AG04450 (cell line): ENCODE results near the gene RPUSD1. TPM values are rescaled to one million over a fixed set of nuclear protein-coding genes. Genes with fewer than 3 reads are reported as not detected.

ENCODE experiments used
- CTCF ChIA-PET: fragments of 300-600, 350-600 bp; formaldehyde crosslinking; extraction: SDS; loops from one replicate; lab custom pipeline; 2022; ENCODE audit warnings: antibody characterized with exemption, inconsistent platforms; lab: Charles Lee
- POLR2A ChIA-PET: fragments of 350-600 bp; formaldehyde crosslinking; extraction: SDS; loops from one replicate; lab custom pipeline; 2021; ENCODE audit warnings: antibody characterized with exemption, inconsistent platforms; lab: Yijun Ruan, JAX
- DNase-seq: peaks from one replicate; pipeline ENCODE4 v3.0.0-alpha.2; 2011; ENCODE audit warnings: low read depth, low spot score
- H3K27ac ChIP-seq: one replicate; pipeline ENCODE4 v1.5.1; 2012; ENCODE audit warnings: low read depth, low read length, control low read depth
- H3K27me3 ChIP-seq: one replicate; pipeline ENCODE4 v1.6.0; 2012; ENCODE audit warnings: low read length; ENCODE audit not compliant: control insufficient read depth, insufficient read depth
- H3K4me3 ChIP-seq: 2 replicates; pipeline ENCODE4 v1.5.1; 2011; ENCODE audit warnings: mild to moderate bottlenecking, low read depth, low read length, control low read depth
- H3K9me3 ChIP-seq: 2 replicates; pipeline ENCODE4 v1.5.1; 2012; ENCODE audit warnings: low read length; ENCODE audit not compliant: control insufficient read depth, insufficient read depth
- polyA plus RNA-seq: library from polyadenylated mRNA; depleted of rRNA; stranded (reverse); fragments of >200 nt; gene quantifications from 2 replicates; pipeline ENCODE4 v1.2.3, GENCODE V29; 2011
- TF ChIP-seq, protein P1 (sequence below): IDR thresholded peaks from 2 replicates; pipeline ENCODE4 v1.5.1; 2011; ENCODE audit warnings: low read depth, low read length, control low read depth, inconsistent platforms

Gene RPUSD1
- polyA plus RNA-seq, 1 experiment: 9.2 TPM

DNA sequence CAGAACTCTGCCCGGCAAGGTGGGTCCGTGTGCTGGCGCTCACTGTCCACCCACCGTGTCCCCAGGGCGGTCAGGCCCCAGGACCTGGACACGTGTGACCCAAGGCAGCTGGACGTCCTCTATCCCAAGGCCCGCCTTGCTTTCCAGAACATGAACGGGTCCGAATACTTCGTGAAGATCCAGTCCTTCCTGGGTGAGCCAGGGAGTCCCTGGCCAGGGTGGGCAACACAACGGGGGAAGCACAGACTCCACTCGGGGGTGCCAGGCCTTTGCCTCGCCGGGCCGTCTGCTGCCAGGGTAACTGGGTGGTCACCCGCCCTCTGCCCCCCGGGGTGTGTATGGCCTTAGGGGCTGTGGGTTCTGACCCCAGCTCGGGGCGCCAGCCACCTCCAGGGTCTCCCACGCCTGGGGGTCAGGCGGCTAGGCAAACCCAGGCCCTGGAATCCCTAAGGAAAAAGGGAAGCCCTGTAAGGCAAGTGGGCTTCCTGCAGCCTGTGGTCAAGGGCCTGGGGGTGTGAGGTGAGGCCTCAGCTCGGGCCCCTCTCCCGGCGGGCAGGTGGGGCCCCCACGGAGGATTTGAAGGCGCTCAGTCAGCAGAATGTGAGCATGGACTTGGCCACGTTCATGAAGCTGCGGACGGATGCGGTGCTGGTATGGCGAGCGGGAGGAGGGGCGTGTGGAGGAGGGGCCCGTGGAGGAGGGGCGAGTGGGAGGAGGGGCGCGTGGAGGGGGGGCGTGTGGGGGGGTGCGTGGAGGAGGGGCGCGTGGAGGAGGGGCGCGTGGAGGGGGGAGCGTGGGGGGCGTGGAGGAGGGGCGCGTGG lies 21.2 kb downstream of the RPUSD1 start:
- Histone ChIP-seq H3K27me3 (no peaks in the 10 kb centered on the region), H3K9me3 (no peaks in the 10 kb centered on the region; the same call in 1 of the 2 replicates), H3K4me3 (no peak overlapping the region), H3K27ac (no peak overlapping the region)
- ChIA-PET POLR2A (no interaction called here), CTCF (no interaction called here)
- TF ChIP-seq, protein P1, sequence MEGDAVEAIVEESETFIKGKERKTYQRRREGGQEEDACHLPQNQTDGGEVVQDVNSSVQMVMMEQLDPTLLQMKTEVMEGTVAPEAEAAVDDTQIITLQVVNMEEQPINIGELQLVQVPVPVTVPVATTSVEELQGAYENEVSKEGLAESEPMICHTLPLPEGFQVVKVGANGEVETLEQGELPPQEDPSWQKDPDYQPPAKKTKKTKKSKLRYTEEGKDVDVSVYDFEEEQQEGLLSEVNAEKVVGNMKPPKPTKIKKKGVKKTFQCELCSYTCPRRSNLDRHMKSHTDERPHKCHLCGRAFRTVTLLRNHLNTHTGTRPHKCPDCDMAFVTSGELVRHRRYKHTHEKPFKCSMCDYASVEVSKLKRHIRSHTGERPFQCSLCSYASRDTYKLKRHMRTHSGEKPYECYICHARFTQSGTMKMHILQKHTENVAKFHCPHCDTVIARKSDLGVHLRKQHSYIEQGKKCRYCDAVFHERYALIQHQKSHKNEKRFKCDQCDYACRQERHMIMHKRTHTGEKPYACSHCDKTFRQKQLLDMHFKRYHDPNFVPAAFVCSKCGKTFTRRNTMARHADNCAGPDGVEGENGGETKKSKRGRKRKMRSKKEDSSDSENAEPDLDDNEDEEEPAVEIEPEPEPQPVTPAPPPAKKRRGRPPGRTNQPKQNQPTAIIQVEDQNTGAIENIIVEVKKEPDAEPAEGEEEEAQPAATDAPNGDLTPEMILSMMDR: no peak
- no peak for DNase-seq

GRCh38 chr16:766008-766819 lies 22.0 kb downstream of the RPUSD1 start:
- ChIA-PET CTCF (interaction anchor here (0.5 kb wide), 1 partner anchor 26 kb away, joined by 6 read pairs; no protein-coding TSS in a partner anchor), POLR2A (no interaction called here)
- no peak for DNase-seq
- no peaks in the 10 kb centered on the region; the same call in 1 of the 2 replicates for H3K9me3 ChIP-seq
- TF ChIP-seq, protein P1: no peak
- no peak overlapping the region for H3K4me3 ChIP-seq
- H3K27ac ChIP-seq: no peak overlapping the region
- peaks cover 3% of the 10 kb centered on the region for H3K27me3 ChIP-seq

GRCh38 chr16:765488-765865 lies 22.7 kb downstream of the RPUSD1 start:
- Histone ChIP-seq H3K9me3 (no peaks in the 10 kb centered on the region; the same call in 1 of the 2 replicates), H3K27me3 (peaks cover 5% of the 10 kb centered on the region), H3K4me3 (no peak overlapping the region), H3K27ac (no peak overlapping the region)
- DNase-seq: no peak
- ChIA-PET POLR2A (no interaction called here), CTCF (no interaction called here)
- TF ChIP-seq, protein P1: no peak

GRCh38 chr16:764848-765487 lies 23.2 kb downstream of the RPUSD1 start:
- H3K4me3 ChIP-seq: no peak overlapping the region
- H3K27me3 ChIP-seq: peaks cover 5% of the 10 kb centered on the region
- no peaks in the 10 kb centered on the region; the same call in 1 of the 2 replicates for H3K9me3 ChIP-seq
- no peak for DNase-seq
- H3K27ac ChIP-seq: no peak overlapping the region
- POLR2A ChIA-PET: no interaction called here
- TF ChIP-seq, protein P1: no peak
- CTCF ChIA-PET: no interaction called here
